ENCODE results near the gene CTSS.

- TF ChIP-seq CTCF (IDR thresholded peaks at IDR 0.05), result no peak
- no peak for TF ChIP-seq POLR2AphosphoS5 (IDR thresholded peaks at IDR 0.05)
- no peak for TF ChIP-seq POLR2A (IDR thresholded peaks at IDR 0.05)
Observed at GRCh38 chr1:150688763-150689162, 76.8 kb downstream of the CTSS start.
